ENCODE data around the gene EHMT1. TPM values are rescaled to one million over a fixed set of nuclear protein-coding genes. Genes with fewer than 3 reads are reported as not detected.

EHMT1 gene
- total and polyA plus RNA-seq, 2 of the 8 experiments (the other 6 are each of a cell fraction or from before 2014, with no cell fraction given) = 95.7 to 163 TPM

- no peak for TF ChIP-seq PHF8 (conservative IDR thresholded peaks at IDR 0.05; ENCODE audit: low read depth, low read length)
- no peak for TF ChIP-seq CHD7 (IDR thresholded peaks at IDR 0.05; ENCODE audit: insufficient replicate concordance, low read length)
- TF ChIP-seq, protein P1, sequence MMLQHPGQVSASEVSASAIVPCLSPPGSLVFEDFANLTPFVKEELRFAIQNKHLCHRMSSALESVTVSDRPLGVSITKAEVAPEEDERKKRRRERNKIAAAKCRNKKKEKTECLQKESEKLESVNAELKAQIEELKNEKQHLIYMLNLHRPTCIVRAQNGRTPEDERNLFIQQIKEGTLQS (IDR thresholded peaks at IDR 0.05; ENCODE audit: insufficient read depth, low read depth, low read length) = no peak
- TF ChIP-seq RAD21 (IDR thresholded peaks at IDR 0.05 in 1 of 2, conservative IDR thresholded peaks at IDR 0.05 in 1 of 2; ENCODE audit: low read depth in 2 of 2, low read length in 2 of 2) = no peak
- no peak for TF ChIP-seq GABPA (IDR thresholded peaks at IDR 0.05; ENCODE audit: borderline replicate concordance, insufficient read depth, low read length)
- TF ChIP-seq EGR1 (IDR thresholded peaks at IDR 0.05; ENCODE audit: borderline replicate concordance, low read depth, low read length) = no peak
- no peak for TF ChIP-seq SIN3A (conservative IDR thresholded peaks at IDR 0.05 in 1 of 2, IDR thresholded peaks at IDR 0.05 in 1 of 2; ENCODE audit: low read depth in 1 of 2, low read length in 2 of 2)
- no peak for TF ChIP-seq POU5F1 (IDR thresholded peaks at IDR 0.05; ENCODE audit: low read depth, low read length)
- TF ChIP-seq BACH1 (IDR thresholded peaks at IDR 0.05; ENCODE audit: low read length) = no peak
- no peak for TF ChIP-seq CHD1 (IDR thresholded peaks at IDR 0.05; ENCODE audit: low read depth, low read length)
Measured at GRCh38 chr9:137679695-137680305, 61.0 kb downstream of the EHMT1 start (continued).

Measured in H1 (cell line).